HT-29 (cell line): Measurements from ENCODE around the gene PLSCR3. TPM values are rescaled to one million over a fixed set of nuclear protein-coding genes. Genes with fewer than 3 reads are reported as not detected.

Source experiments
- DNase-seq: peaks from one replicate; pipeline ENCODE4 v3.0.0-alpha.2; 2015; ENCODE audit warnings: low spot score
- total RNA-seq: library from RNA; depleted of rRNA; stranded (reverse); fragments of >200 nt; shearing (Covaris generic); gene quantifications from 2 replicates; pipeline ENCODE4 v1.2.3, GENCODE V29; 2014

Gene PLSCR3
- total RNA-seq, 1 experiment from 2014 or later = 28.5 TPM

DNA sequence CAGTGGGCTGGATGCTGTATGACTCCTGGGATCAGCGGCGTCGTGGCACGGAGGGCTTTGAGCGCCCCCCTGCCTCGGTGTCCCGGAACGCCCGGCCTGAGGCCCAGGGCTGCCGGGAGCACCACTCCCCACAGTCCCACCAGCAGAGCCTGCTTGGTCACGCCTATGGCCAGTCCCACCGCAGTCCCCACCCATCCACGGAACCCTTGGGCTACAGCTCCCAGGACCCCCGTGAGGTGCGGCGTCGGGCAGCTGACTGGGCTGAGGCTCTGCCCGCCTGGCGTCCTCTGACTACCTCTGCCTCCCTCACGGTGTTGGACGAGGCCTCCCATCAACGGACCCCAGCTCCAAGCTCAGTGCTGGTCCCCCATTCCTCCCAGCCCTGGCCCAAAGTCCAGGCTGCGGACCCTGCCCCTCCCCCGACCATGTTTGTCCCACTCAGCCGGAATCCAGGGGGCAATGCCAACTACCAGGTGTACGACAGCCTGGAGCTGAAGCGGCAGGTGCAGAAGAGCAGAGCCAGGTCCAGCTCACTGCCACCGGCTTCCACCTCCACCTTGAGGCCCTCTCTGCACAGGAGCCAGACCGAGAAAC, 32.7 kb upstream of the PLSCR3 start:
- DNase-seq = no peak

- no peak for DNase-seq
These were observed 32.0 kb upstream of the PLSCR3 start for GRCh38 chr17:7426203-7426863.

DNA sequence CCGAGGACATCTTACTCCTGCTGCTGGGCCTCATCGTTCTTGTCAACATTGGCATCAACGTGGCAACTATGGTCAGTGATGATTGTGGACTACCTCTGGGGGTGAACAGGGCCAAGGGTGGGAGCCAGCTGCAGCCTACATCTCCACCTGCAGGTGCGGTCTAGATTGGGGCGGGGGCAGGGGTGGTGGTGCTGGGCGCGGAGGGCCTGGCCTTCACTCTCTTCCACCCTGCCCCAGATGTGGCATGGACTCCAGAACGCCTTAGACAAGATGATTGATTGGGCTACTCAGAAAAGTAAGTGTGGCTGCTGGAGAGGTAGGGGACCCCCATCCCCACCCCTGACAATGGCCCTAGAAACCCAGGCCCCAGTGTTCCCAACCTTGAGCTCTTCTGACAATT, 31.4 kb upstream of the PLSCR3 start:
- no peak for DNase-seq

DNA sequence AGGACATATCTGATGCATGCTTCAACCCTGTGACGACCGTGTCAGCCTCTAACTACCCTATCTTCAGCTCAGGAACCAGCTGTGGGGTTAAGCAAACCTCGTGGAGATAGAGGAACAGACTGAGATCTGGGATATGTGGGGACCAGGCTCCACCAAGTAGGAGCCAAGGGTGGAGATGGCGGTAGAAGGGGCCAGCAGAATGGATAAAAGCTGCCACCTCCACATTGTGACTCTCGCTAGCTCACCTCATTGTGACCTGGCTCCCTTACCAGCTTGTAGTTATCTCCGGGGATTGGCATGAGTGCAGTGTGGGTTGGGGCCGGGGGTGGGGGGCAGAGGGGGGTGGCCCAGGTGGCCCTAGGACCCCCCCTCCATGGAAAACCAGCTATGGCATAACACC, 31.0 kb upstream of the PLSCR3 start, which contains the start of gene SPEM2:
Gene SPEM2, plus strand, starts transcription at position 301 of the 400 bp plus-strand sequence. Its CDS starts 73 bp downstream, at position 374.
- no peak for DNase-seq

DNA sequence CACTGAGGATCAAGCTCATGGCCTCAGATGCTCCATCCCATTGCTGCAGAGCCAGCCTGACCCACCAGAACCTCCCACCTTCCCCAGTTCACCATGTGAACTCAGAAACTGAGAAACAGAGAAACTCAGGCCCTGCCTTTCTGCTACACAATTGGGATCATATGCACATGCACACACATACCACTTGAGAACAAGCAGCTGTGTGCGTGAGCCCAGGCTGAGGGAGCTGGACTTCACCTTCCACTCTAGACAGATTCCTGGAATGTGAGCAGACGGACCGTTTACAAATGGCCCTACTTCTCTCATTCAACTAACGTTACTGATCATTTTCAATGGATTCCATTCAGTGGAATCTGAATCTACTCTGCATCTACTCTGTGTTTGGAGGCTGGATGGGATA, 29.4 kb upstream of the PLSCR3 start:
- DNase-seq = no peak

DNA sequence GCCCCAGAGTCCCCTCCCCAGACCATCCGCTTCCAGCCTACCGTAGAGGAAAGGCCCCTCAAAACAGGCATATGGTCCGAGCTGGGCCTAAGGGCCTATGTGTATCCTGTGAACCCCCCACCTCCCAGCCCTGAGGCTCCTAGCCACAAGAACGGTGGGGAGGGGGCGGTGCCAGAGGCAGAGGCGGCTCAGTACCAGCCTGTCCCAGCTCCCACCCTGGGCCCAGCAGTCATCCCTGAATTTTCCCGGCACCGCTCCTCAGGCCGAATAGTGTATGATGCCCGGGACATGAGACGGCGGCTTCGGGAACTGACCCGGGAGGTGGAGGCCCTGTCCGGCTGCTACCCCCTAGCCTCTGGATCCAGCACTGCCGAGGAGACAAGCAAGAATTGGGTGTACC, 26.9 kb upstream of the PLSCR3 start:
- DNase-seq = no peak

DNA sequence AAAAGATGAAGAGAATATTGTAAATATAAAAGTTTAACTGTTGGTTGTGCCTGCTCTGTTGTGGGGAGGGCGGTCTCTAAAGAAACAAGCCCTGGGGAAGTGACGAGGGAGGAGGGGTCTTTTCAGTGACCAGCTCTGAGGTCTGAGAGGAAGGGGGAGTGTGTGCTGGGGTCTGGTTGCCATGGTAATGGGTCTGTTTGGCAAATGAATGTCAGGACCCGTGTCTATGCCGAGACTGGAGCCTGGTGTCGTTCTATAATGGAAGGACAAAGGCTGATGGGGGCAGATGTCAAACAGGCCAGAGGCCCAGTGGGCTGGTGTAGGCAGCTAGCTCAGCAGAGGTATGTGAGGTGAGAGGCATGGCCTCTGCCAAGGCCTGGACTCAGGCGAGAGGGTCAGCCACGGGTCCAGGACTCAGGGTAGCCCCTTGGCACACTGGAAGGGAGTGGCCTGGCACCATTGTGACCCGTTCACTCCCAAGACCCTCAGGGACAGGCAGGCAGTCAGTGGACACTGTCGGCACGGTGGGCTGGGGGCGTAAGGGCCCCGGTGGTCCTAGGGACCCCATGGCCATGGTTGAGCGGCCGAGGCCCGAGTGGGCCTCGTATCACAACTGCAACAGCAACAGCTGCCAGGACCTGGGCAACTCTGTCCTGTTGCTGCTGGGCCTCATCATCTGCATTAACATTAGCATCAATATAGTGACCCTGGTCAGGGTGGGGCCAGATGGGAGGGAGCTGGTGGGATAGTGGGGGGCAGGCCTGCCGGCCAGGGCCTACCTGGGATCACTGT, 25.7 kb upstream of the PLSCR3 start, which contains the start of gene SPEM1:
Gene SPEM1, plus strand, starts transcription at position 506 of the 792 bp plus-strand sequence. Its CDS starts 61 bp downstream, at position 567.
- DNase-seq = no peak

DNA sequence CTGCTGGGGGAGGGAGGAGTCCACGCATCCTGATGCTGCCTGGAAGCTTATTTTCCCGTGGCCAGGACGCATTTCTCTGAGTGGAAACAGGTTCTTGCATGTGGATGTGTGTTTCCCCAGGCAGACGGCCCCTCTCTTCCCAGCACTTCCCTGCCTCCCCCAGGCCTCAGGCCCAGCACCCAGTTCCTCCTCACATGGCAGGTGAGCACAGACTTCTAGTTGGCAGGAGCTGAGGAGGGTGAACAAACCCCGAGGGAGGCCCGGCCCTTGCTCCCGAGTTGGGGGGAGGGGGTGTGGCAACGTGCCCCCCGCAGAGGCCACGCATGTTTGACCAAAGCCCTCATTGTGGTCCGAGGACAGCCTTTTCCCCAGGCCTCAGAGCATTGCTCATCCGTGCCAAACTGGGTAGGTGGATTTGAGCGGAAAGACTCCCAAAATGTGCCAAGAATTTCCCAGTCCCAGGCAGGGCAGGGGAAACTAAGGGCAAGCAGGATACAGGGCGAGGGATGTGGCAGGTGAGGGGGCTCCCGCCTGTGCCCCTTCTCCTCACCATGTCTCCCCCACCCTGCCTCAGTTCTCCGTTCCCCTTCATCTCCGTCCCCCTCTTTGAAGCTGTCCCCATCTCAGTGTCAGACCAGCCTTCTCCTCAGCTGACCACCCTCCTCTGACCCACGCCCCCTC, 24.3 kb upstream of the PLSCR3 start:
- DNase-seq = no peak

DNA sequence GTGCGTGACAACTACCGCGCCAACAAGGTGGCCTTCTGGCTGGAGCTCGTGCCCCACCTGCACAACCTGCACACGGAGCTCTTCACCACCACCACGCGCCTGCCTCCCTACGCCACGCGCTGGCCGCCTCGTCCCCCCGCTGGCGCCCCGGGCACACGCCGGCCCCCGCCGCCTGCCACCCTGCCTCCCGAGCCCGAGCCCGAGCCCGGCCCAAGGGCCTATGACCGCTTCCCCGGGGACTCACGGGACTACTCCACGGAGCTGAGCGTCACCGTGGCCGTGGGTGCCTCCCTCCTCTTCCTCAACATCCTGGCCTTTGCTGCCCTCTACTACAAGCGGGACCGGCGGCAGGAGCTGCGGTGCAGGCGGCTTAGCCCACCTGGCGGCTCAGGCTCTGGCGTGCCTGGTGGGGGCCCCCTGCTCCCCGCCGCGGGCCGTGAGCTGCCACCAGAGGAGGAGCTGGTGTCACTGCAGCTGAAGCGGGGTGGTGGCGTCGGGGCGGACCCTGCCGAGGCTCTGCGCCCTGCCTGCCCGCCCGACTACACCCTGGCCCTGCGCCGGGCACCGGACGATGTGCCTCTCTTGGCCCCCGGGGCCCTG, 22.8 kb upstream of the PLSCR3 start:
- DNase-seq = no peak

DNA sequence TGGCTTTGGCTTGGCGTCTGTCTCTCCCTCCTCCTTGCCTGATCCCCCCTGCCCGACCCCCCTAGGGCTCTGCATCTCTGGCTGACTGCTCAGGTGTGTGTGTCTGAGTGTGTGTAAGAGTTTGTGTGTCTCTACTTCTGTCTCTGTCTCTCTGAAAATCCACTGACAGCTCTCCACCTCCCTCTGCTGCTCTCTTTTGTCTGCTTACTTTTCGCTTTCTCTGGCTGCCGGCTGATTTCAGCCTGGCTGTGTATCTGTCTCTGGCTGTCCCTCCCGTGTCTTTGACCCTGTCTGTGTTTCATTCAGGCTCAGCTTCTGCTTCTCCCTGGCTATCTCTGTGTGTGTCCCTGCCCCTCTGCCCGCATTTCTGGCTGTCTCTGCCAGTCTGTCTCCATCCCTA, 22.0 kb upstream of the PLSCR3 start:
- no peak for DNase-seq

- no peak for DNase-seq
These were observed 21.5 kb upstream of the PLSCR3 start for GRCh38 chr17:7415784-7416183.

DNA sequence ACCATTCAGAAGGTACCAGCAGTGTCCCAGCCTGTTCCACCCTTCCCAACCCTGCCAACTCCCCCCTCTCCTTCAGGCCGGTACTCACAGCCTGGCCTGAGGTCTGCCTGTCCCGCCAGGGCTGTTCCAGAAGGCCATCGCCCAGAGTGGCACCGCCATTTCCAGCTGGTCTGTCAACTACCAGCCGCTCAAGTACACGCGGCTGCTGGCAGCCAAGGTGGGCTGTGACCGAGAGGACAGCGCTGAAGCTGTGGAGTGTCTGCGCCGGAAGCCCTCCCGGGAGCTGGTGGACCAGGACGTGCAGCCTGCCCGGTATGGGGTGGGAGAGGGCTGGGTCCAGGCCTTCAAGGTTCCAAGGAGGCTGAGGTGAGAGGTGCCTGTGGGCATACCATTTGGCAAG, 20.5 kb upstream of the PLSCR3 start:
- no peak for DNase-seq

DNA sequence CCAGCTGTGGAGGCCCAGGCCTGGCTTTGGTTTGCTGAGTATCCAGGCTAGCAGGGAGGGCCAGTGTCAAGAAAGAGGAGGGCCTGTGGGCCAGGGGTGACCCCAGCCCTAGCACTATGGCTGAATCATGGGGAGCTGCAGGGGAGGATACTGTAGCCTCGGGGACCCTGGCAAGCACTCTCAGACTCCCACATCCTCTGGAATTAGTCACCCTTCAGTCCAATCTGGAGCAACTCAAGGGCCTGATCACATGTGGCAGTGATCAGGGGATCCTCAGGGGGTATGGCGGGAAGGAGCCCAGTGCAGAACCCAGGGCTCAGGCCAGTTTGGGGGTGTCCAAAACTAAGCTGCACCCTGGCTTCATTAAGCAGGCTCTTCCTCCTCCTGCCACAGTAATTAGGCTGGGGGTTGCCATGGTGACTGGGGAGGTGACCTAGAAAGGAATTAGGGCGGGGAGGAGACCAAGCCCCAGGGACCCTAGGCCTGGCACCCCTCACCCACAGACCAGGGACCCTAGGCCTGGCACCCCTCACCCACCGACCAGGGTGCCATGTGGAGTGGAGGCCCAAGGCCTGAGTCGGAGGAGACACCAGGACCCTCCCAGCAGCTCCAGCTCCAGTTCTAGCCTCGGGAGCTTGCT, 19.1 kb upstream of the PLSCR3 start:
- no peak for DNase-seq

- no peak for DNase-seq
These were observed 17.1 kb upstream of the PLSCR3 start for GRCh38 chr17:7411427-7411750.

DNA sequence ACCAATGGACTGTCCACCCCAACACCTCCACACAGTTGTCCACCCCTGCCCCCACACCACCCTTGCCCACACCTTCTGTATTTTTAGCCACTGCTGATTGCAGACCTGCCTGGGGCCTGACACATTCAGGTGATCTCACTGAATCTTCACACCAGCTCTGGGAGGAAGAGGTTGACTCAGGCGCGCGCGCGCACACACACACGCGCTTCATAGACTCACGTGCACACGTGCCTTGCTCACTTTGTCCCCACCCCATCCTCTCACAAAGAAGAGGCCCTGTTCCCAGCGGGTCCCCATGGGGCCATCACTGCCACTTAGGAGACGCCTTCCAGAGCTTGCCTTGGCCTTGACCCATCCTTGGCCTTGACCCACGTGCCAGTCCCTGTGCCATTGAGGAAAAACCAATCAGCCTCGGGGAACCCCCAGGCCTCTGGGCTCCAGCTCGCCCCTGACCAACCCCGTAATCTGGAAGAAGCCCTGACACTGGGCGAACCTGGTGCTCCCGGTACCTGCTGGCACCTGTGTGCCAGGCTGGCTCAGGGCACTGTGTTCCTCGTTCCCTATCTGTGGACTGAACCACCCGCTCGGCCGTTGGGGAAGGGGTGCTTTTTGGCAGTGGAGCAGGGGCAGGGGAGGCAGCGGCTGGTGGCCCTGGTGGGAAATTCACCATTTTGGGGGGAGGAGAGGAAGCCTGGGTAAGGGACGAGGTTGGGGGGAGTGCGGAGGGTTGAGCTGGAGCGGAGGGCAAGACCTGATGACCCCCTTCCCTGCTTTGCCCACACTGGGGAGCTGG, 16.5 kb upstream of the PLSCR3 start:
- DNase-seq = no peak

DNA sequence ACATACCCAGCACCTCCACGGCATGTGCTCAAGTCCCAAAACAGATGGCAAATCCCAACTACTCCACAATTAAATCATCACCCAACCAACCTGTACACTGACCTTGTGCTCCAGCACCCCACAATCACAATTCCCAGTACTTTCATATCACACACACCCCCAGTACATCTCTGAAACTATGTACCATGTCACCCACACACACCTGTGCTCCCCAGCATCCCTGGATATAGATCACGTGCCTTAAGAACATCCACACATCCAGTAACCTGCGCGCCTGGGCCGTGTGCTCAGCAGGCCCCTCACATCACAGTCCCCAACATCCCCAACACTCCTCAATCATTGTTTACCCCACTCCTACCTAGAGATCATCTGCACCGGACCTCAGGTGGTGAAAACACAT, 15.4 kb upstream of the PLSCR3 start:
- no peak for DNase-seq

DNA sequence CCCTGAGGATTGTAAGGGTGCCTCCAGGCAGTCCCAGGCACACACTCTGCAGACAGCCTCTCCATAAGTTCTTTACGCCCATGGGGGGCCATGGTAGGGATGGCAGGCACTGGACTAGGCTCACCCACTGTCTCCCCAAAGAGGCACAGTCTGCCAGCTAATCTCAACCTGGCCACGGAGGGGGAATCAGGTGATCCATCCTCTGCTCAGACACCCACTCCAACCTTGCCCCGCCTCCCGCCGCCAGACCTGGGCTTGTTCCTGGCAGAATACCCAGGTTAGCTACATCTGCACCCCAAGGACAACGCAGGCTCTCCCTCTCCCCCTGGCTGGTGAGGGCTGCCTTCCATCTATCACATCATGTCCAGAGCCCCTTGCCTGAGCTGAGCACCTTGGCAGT, 14.5 kb upstream of the PLSCR3 start:
- DNase-seq = no peak

DNA sequence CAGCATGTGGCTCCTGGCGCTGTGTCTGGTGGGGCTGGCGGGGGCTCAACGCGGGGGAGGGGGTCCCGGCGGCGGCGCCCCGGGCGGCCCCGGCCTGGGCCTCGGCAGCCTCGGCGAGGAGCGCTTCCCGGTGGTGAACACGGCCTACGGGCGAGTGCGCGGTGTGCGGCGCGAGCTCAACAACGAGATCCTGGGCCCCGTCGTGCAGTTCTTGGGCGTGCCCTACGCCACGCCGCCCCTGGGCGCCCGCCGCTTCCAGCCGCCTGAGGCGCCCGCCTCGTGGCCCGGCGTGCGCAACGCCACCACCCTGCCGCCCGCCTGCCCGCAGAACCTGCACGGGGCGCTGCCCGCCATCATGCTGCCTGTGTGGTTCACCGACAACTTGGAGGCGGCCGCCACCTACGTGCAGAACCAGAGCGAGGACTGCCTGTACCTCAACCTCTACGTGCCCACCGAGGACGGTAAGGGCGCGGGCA, 14.0 kb upstream of the PLSCR3 start:
- DNase-seq = no peak

- no peak for DNase-seq
These were observed 13.3 kb upstream of the PLSCR3 start, which contains the start of gene NLGN2 for GRCh38 chr17:7407485-7408251. NLGN2 (plus strand) TSS chr17:7407845; CDS start chr17:7408256, 411 bp downstream.
